ENCODE measurements around the gene LEUTX.
"Not testable (repeated sequence)": the region's sequence is repeated elsewhere in the genome, so short reads cannot be mapped to it uniquely, and the experiment has no call there.

Gene LEUTX

GRCh38 chr19:39778763-39779162 is at the start of gene LEUTX:
TSS of gene LEUTX (plus strand) at chr19:39778854. CDS start at chr19:39778921, 67 bp downstream.
- in situ Hi-C loops (cut with MboI; ENCODE audit: low sequenced_read_pairs), result no loop called here

- in situ Hi-C loops (cut with MboI; ENCODE audit: low sequenced_read_pairs), result no loop called here
Measured at GRCh38 chr19:39729594-39729993, 49.1 kb upstream of the LEUTX start.

GRCh38 chr19:39731685-39732084 is 47.0 kb upstream of the LEUTX start:
- in situ Hi-C loops (cut with MboI; ENCODE audit: low sequenced_read_pairs), result no loop called here

- in situ Hi-C loops (cut with MboI; ENCODE audit: low sequenced_read_pairs), result no loop called here
Measured at GRCh38 chr19:39733841-39734240, 44.8 kb upstream of the LEUTX start.

DNA sequence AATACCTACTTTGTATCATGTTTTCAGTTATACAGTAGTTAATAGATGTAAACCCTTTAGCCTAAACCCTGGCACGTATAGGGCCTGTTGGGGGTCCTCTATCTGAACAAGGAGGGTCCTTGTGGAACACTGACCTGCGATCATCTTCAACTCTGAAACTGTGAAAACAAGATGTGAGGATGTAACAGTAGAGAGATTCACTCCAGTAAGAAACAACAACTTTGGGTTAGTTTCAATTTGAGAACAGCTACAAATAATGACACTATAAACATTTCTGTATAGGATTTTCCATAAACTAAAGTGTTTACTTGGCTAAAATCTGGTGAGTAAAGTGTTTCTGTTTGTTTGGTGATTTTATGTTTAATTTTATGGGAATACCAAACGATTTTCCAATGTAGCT is 43.0 kb upstream of the LEUTX start:
- in situ Hi-C loops (cut with MboI; ENCODE audit: low sequenced_read_pairs), result no loop called here

DNA sequence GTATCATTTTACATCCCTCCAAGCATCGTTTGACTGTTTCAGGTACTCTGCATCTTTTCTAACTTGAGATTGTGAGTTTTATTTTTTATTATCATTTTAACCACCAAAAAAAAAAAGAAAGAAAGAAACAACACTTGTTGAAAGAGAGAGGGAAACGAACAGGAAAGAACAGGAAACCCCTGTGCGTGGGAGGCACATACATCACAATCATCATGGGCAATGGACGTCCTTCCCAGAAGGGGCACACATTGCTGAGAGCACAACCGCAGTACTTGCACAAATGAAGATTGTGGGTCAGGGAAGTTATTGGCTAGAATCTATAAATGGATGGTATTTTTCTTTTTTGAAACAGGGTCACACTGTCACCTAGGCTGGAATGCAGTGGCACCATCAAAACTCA is 42.6 kb upstream of the LEUTX start:
- in situ Hi-C loops (cut with MboI; ENCODE audit: low sequenced_read_pairs), result no loop called here

DNA sequence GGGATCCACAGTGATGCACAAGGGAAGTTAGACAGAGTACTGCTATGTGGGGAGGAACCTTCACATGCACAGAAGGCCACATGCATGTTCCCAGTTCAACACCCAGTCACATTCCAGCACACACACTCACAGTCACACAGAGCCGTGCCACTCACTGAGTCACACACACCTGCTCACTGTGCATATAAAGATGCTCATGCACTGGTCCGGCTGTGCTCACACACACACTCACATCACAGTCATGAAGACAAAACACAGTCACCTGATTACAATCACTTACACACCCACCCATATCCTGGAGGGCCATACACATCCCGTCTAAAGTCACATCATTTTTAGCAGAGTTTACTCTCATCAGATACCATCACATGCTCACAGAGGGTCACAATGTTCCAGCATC is 41.3 kb upstream of the LEUTX start:
- in situ Hi-C loops (cut with MboI; ENCODE audit: low sequenced_read_pairs), result no loop called here

DNA sequence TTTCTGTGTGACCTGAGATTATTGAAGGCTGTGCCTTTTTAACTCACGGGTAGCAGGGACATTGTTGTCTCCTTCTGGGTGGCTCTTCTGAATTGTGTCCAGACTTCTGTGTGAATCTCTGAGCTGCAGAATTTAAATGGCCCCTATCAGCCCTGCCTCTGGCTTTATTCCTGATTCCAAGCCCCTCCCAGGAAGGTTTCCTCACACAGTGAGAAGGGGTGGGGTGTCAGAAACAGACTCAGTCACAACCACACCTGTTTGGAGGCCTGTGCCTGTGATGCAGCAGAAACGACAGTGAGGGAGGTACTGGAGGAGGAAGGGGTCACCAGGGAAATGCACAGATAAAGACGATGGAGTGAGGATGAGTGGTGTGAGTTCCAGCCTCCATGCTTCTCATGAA is 40.8 kb upstream of the LEUTX start, which contains the start of gene CLC:
CLC (minus strand) TSS at position 139 of the 400 bp plus-strand sequence; CDS start at position 62, 77 bp downstream.
- in situ Hi-C loops (cut with MboI; ENCODE audit: low sequenced_read_pairs), result no loop called here

GRCh38 chr19:39738814-39739213 is 39.8 kb upstream of the LEUTX start:
- in situ Hi-C loops (cut with MboI; ENCODE audit: low sequenced_read_pairs), result no loop called here

- in situ Hi-C loops (cut with MboI; ENCODE audit: low sequenced_read_pairs), result no loop called here
Measured at GRCh38 chr19:39740395-39740794, 38.3 kb upstream of the LEUTX start.

GRCh38 chr19:39745643-39746042 is 33.0 kb upstream of the LEUTX start:
- in situ Hi-C loops (cut with MboI; ENCODE audit: low sequenced_read_pairs), result no loop called here

GRCh38 chr19:39746836-39747529 is 31.7 kb upstream of the LEUTX start:
- in situ Hi-C loops (cut with MboI; ENCODE audit: low sequenced_read_pairs), result no loop called here

GRCh38 chr19:39749981-39750380 is 28.7 kb upstream of the LEUTX start:
- in situ Hi-C loops (cut with MboI; ENCODE audit: low sequenced_read_pairs), result no loop called here

DNA sequence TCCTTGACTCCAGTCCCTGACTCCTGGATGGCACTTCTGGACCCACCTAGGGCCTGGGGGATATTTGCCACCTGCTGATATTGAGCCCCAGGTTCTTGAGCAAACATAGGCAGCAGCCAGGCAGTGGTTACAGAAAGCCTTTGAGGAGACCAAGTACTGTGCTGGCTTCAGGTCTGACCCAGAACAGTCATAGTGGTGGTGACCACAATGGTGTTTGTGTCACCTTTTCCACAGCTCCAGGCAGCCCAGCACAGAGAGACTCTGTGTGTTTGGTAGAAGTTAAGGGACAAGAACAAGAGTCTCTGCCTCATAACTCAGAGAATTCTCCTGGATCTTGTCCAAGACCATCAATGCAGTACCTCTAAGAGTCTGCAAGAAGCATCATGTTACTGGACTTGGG is 26.3 kb upstream of the LEUTX start:
- in situ Hi-C loops (cut with MboI; ENCODE audit: low sequenced_read_pairs), result no loop called here

DNA sequence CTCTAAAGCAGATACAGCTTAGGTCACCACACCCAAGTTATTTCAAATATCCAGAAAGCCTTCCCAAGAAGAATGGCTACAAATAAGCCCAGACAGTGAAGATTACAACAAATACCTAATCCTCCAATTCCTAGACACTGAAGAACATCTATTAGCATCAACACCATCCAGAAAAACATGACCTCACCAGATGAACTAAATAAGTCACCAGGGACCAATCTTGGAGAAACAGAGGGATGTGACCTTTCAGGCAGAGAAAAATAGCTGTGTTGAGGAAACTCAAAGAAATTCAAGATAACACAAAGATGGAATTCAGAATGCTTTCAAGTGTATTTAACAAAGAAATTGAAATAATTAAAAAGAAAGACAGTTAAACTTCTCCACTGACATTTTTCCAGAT is 25.9 kb upstream of the LEUTX start:
- in situ Hi-C loops (cut with MboI; ENCODE audit: low sequenced_read_pairs), result no loop called here

GRCh38 chr19:39754544-39754943 is 24.1 kb upstream of the LEUTX start:
- in situ Hi-C loops (cut with MboI; ENCODE audit: low sequenced_read_pairs), result no loop called here

DNA sequence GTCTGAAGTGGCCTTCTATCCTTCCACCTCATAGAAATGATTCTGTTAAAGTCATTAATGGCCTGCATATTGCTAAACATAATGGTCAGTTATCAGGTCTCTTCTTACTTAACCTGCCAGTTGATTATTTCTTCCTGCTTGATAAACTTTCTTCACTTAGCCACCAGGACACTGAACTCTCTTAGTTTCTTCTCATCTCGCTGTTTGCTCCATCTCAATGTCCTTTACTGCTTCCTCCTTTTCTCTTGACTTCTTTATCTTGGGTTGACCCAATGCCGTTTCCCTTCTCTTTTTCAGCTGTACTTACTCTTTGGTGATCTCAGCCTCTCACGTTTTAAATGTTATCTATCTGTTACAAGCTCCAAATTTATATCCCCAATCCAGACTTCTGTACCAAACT is 23.7 kb upstream of the LEUTX start:
- in situ Hi-C loops (cut with MboI; ENCODE audit: low sequenced_read_pairs), result no loop called here

DNA sequence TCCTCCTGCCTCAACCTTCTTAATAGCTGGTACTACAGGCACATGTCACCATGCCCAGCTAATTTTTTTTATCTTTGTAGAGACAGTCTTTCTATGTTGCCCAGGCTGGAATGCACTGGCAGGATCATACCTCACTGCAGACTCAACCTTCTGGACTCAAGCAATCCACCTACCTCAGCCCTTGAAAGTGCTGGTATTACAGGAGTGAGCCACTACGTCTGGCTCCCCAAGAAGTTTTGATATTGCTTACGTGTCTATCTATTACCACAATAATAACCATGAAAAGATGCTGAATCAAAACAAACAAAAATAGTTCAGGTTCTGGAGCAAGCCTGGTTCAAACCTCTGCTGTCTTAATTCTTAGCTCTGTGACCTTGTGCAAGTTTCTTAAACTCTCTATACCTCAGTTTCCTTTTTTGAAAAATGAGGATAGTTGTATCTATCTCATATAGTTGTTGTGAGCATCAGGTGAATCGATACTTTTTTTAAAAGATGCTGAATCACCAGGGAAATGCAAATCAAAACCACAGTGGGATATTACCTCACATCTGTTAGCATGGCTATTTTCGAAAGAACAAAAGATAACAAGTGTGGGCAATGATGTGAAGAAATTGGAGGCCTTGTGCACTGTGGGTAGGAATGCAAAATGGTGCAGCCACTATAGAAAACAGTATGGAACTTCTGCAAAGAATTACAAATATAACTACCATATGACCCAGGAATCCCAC is 19.0 kb upstream of the LEUTX start:
- in situ Hi-C loops (cut with MboI; ENCODE audit: low sequenced_read_pairs), result no loop called here

DNA sequence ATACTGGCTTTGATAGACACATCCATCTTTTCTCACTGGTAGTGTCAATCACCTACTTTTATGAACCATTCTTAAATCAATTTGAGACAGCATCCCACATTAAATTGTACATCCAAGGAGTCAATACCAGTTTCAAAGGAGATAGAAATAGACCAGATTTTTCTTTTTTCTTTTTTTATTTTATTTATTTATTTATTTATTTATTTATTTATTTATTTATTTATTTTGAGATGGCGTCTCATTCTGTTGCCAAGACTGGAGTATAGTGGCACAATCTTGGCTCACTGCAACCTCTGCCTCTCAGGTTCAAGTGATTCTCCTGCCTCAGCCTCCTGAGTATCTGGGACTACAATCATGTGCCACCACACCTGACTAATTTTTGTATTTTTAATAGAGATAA is 16.8 kb upstream of the LEUTX start:
- in situ Hi-C loops (cut with MboI; ENCODE audit: low sequenced_read_pairs), result not testable (repeated sequence)

DNA sequence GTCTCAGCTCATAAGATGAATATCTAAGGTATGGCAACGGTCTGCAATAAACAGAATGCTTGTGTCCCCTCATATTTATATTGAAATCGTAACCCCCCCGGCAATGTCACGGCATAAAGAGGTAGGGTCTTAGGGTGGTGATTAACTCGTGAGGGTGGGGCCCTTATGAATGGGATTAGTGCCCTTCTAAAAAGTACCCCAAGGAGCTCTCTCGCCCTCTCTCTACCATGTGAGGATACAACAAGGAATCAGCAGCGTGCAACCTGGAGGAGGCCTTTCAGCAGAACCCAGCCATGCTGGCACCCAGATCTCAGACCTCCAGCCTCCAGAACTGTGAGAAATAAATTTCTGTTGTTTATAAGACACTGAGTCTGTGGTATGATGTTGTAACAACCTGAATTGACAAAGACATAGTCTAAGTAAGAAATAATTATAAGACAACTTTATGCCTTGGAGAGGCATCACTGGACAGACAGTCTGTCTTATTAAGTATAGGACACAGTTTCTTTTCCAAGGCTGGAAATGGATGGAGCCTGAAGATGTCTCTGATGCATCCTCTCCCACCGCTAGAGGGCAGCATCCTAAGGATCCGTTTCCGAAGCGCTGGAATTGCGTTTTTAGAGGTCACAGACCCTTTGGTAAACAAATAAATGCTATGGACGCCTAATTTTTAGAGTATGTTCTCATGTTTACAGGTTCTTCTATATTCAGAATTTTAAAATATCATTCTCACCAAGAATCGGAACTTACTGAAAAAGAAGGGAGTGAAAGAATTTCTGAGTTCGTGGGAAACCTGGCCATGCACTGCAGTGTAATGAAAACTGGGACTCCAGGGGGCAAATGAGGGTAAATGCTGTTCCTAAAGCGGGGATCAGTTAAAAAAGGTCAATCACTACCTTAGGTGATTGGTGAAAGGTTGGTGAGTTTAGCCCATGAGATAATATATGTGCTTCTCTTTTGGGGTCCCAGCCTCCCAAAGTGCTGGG is 13.3 kb upstream of the LEUTX start:
- in situ Hi-C loops (cut with MboI; ENCODE audit: low sequenced_read_pairs), result no loop called here

- in situ Hi-C loops (cut with MboI; ENCODE audit: low sequenced_read_pairs), result no loop called here
Measured at GRCh38 chr19:39768334-39768733, 10.3 kb upstream of the LEUTX start.

Data from hTERT RPE-1 (cell line).